Pancreas (tissue), 10 donors: ENCODE measurements around the gene CX3CL1. TPM values are rescaled to one million over a fixed set of nuclear protein-coding genes. Genes with fewer than 3 reads are reported as not detected.
A peak's percentile ranks its signal among the peaks of the same experiment; 100 is the strongest.
"Not testable (repeated sequence)": the region's sequence is repeated elsewhere in the genome, so short reads cannot be mapped to it uniquely, and the experiment has no call there.

Experiments
- ATAC-seq, 4 donors: fragments of 200-7000 bp; cut with Tn5 transposase; one replicate each; pipeline versions ENCODE4 v1.8.0 to v1.9.1; 2020; ENCODE audit warnings: mild to moderate bottlenecking in 4 of 4, moderate library complexity in 4 of 4
- DNase-seq, 6 donors: peaks; one replicate each; pipeline ENCODE4 v3.0.0-alpha.2; 2020
- FAIRE-seq: peaks from 2 replicates; lab custom pipeline; 2012; peaks lifted over from hg19 to GRCh38; lab: Jason Lieb, UNC
- H3K27ac ChIP-seq, 4 donors: fragments of 200-600 bp; sonication (generic); 1 replicate in 3 of 4; 2 replicates in 1 of 4; pipeline versions ENCODE4 v1.5.0 to v1.8.0; 2020
- H3K27me3 ChIP-seq, 4 donors: fragments of 200-600 bp; one replicate each; pipeline ENCODE4 v1.8.0; 2021
- H3K36me3 ChIP-seq, 3 donors: fragments of 200-600 bp; sonication (generic) in 1 of 3; one replicate each; pipeline versions ENCODE4 v1.5.0 to v1.8.0; 2020 to 2021
- H3K4me1 ChIP-seq, 3 donors: fragments of 200-600 bp; one replicate each; pipeline ENCODE4 v1.8.0; 2021
- H3K4me3 ChIP-seq, 4 donors: fragments of 200-600 bp; sonication (generic) in 2 of 4; one replicate each; pipeline versions ENCODE4 v1.5.0 to v1.8.0; 2020 to 2021
- H3K9me3 ChIP-seq, 4 donors: fragments of 200-600 bp; one replicate each; pipeline ENCODE4 v1.8.0; 2021
- CTCF ChIP-seq, 4 donors: fragments of 200-600 bp; sonication (generic) in 3 of 4; IDR thresholded peaks; one replicate each; pipeline versions ENCODE4 v1.5.0 to v1.8.0; 2021; ENCODE audit warnings: antibody characterized with exemption in 4 of 4
- WGBS, 2 donors: extraction: QIAGEN DNeasy Blood & Tissue Kit; methylation state at CpG; one replicate each; pipeline ENCODE4 v1.1.7; 2013; 5-methylcytosine and 5-hydroxymethylcytosine counted together
- intact Hi-C, 3 donors: fragments of 100-400 bp; cut with DNase I; formaldehyde crosslinking; loops; one replicate each; pipeline versions ENCODE4 v1.11.1 to v1.14.2; 2022
- polyA plus RNA-seq, 2 donors: library from polyadenylated mRNA; stranded (reverse); fragments of 200-250 nt; gene quantifications; one replicate each; pipeline ENCODE4 v1.2.3, GENCODE V29; 2013
- total RNA-seq, 6 donors: library from RNA; stranded (reverse); fragmentation: NEBNext Ultra II Directional in 4 of 6; extraction: Animal tissue kit (Norgen Biotek cat#: 25700) in 4 of 6; gene quantifications; one replicate each; pipeline versions ENCODE4 v1.2.1 to v1.2.4, GENCODE V29; 2021 to 2023
- donor health status: healthy with polysubstance abuse.
- donor health status: DM: no; HTN: no; CAD: no; lungs with moderate emphysema.
- donor health status: DM: no; HTN: no; CAD: no.
- donor health status: control.
- donor health status: control.
- donor health status: Bipolar disorder and iron deficiency.
- donor health status: DM: yes; HTN: yes; CAD: no.
- donor health status: DM: no; HTN: no; CAD: no.
- donor health status: DM: no; HTN: no; CAD: no.
- donor health status: DM: yes; HTN: yes; CAD: no.

Gene CX3CL1
- total and polyA plus RNA-seq, 8 donors, result 4.6 to 21.3 (median 7.4) TPM

GRCh38 chr16:57367116-57367752 is 5.1 kb upstream of the CX3CL1 start:
- no peaks in the 10 kb centered on the region for H3K36me3 ChIP-seq
- H3K4me3 ChIP-seq, result no peak overlapping the region
- TF ChIP-seq CTCF (IDR thresholded peaks at IDR 0.05), result no peak
- no peaks in the 10 kb centered on the region for H3K9me3 ChIP-seq
- 58 to 60% methylated on average over 7 of the region's 7 CpGs for WGBS, 2 donors
- peaks cover 3 to 7% (median 7%) of the 10 kb centered on the region in 3 donors for H3K4me1 ChIP-seq
- H3K27ac ChIP-seq, result peak overlapping the region in 3 of 4 donors; percentile 33 to 78 (median 68)
- FAIRE-seq, result no peak
- ATAC-seq, result peak; percentile 30 to 72 (median 58)
- H3K27me3 ChIP-seq, result no peaks in the 10 kb centered on the region
- DNase-seq, result peak in 4 of 6 donors; percentile 38 to 71 (median 60)
- intact Hi-C loops, result no loop called here

GRCh38 chr16:57371494-57372371 is 557 bp upstream of the CX3CL1 start:
- peak overlapping the region; percentile 61 to 92 (median 88) for H3K27ac ChIP-seq
- FAIRE-seq (no peak), ATAC-seq (no peak), DNase-seq (no peak)
- no peaks in the 10 kb centered on the region for H3K36me3 ChIP-seq
- H3K4me3 ChIP-seq, result peak overlapping the region in 2 of 4 donors; percentile 35 to 47
- intact Hi-C loops, result no loop called here
- 72 to 73% methylated on average over 15 of the region's 15 CpGs for WGBS, 2 donors
- TF ChIP-seq CTCF (IDR thresholded peaks at IDR 0.05), result no peak
- H3K4me1 ChIP-seq, result peaks cover 7 to 16% (median 9%) of the 10 kb centered on the region in 3 donors
- no peaks in the 10 kb centered on the region for H3K27me3 ChIP-seq
- H3K9me3 ChIP-seq, result no peaks in the 10 kb centered on the region

GRCh38 chr16:57373117-57373947 is 1.0 kb downstream of the CX3CL1 start:
- ATAC-seq, result peak in 1 of 4 donors; percentile 1
- intact Hi-C loops, result no loop called here
- no peaks in the 10 kb centered on the region for H3K36me3 ChIP-seq
- peak overlapping the region in 3 of 4 donors; percentile 24 to 47 (median 35) for H3K4me3 ChIP-seq
- no peaks in the 10 kb centered on the region for H3K27me3 ChIP-seq
- peaks cover 7 to 16% (median 9%) of the 10 kb centered on the region in 3 donors for H3K4me1 ChIP-seq
- FAIRE-seq, result no peak
- 45 to 59% methylated on average over 9 of the region's 9 CpGs for WGBS, 2 donors
- peak overlapping the region; percentile 22 to 92 (median 88) for H3K27ac ChIP-seq
- DNase-seq, result no peak
- no peaks in the 10 kb centered on the region for H3K9me3 ChIP-seq
- TF ChIP-seq CTCF (IDR thresholded peaks at IDR 0.05), result no peak

- Histone ChIP-seq H3K9me3 (no peaks in the 10 kb centered on the region), H3K4me1 (peaks cover 7 to 16% (median 9%) of the 10 kb centered on the region in 3 donors), H3K4me3 (peak overlapping the region in 2 of 4 donors; percentile 13 to 47), H3K36me3 (no peaks in the 10 kb centered on the region), H3K27ac (peak overlapping the region; percentile 22 to 92 (median 88)), H3K27me3 (no peaks in the 10 kb centered on the region)
- WGBS, 2 donors, result 60 to 61% methylated on average over 9 of the region's 9 CpGs
- DNase-seq, result no peak
- ATAC-seq, result no peak
- intact Hi-C loops, result no loop called here
- no peak for TF ChIP-seq CTCF (IDR thresholded peaks at IDR 0.05)
- no peak for FAIRE-seq
Measured at GRCh38 chr16:57374067-57374534, 1.8 kb downstream of the CX3CL1 start.

GRCh38 chr16:57374925-57375465 is 2.7 kb downstream of the CX3CL1 start:
- H3K36me3 ChIP-seq, ATAC-seq, H3K27me3 ChIP-seq, FAIRE-seq, DNase-seq, intact Hi-C loops, H3K4me3 ChIP-seq, H3K9me3 ChIP-seq: not testable (repeated sequence)
- Histone ChIP-seq H3K4me1 (peaks cover 7 to 16% (median 9%) of the 10 kb centered on the region in 3 donors), H3K27ac (peak overlapping the region in 1 of 4 donors; percentile 92)
- WGBS, 2 donors, result 88 to 91% methylated on average over 8 of the region's 8 CpGs
